ENCODE results near the gene FAT1. TPM values are rescaled to one million over a fixed set of nuclear protein-coding genes. Genes with fewer than 3 reads are reported as not detected.

FAT1 gene
- total RNA-seq, 4 donors from 2014 or later: 21.0 to 109 (median 76.4) TPM

DNA sequence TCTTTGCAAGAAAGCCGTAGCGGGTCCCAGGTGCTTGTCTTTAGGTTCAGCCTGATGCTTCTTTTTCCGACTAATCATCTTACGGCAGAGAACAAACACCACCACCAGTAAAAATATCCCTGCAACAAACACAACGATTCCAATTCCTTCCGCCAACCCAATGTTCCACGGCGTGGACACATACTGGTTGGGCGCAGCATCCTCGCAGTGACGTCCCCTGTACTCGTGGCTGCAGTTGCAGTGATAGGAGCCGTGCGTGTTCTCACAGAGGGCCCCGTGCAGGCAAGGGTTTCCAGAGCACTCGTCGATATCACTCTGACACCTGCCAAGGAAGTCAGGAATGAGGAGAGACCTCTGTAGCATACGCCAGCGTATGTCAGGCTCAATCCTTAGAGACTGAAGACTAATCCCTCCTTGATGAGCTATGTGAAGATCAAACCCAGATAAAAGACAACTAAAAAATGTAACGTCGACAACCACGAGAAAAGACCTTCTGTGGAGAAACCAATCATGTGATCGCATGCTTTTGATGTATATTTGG, 126.7 kb downstream of the FAT1 start:
- TF ChIP-seq, protein P1, sequence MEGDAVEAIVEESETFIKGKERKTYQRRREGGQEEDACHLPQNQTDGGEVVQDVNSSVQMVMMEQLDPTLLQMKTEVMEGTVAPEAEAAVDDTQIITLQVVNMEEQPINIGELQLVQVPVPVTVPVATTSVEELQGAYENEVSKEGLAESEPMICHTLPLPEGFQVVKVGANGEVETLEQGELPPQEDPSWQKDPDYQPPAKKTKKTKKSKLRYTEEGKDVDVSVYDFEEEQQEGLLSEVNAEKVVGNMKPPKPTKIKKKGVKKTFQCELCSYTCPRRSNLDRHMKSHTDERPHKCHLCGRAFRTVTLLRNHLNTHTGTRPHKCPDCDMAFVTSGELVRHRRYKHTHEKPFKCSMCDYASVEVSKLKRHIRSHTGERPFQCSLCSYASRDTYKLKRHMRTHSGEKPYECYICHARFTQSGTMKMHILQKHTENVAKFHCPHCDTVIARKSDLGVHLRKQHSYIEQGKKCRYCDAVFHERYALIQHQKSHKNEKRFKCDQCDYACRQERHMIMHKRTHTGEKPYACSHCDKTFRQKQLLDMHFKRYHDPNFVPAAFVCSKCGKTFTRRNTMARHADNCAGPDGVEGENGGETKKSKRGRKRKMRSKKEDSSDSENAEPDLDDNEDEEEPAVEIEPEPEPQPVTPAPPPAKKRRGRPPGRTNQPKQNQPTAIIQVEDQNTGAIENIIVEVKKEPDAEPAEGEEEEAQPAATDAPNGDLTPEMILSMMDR (IDR thresholded peaks at IDR 0.05): no peak
- no peak for TF ChIP-seq POLR2A (IDR thresholded peaks at IDR 0.05)
- intact Hi-C loops (cut with DNase I): no loop called here
- no peak for DNase-seq
- no peak overlapping the region for H3K27ac ChIP-seq
- no peaks in the 10 kb centered on the region for H3K9me3 ChIP-seq
- H3K4me3 ChIP-seq: no peak overlapping the region
- H3K36me3 ChIP-seq: peaks cover 0 to 89% (median 18%) of the 10 kb centered on the region in 3 donors
- 94 to 95% methylated on average over 12 to 17 of the region's 23 CpGs for WGBS, 2 donors
- H3K4me1 ChIP-seq: no peaks in the 10 kb centered on the region
- H3K27me3 ChIP-seq: no peaks in the 10 kb centered on the region

DNA sequence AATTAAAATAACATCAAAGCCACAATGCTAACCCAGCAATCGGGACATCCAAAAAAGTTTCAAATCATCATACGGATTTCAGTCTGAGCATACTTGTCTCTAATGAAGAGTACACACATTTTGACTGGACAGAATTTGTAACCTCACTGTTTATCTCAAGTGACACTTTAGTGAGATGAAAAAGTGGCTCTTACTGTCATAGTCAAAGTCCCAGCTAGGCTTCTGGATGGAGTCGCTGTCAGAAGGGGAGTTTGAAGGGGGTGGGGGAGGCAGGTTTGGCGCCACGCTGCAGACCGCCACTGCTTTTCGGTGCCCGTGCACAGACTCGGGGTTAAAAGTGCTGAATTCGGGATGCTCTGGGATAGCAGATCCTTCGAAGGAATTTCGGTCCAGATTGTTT, 127.3 kb downstream of the FAT1 start:
- no peak overlapping the region for H3K4me3 ChIP-seq
- no peaks in the 10 kb centered on the region for H3K9me3 ChIP-seq
- peaks cover 0 to 87% (median 18%) of the 10 kb centered on the region in 3 donors for H3K36me3 ChIP-seq
- 88 to 92% methylated on average over 12 of the region's 12 CpGs for WGBS, 2 donors
- no peak overlapping the region for H3K27ac ChIP-seq
- intact Hi-C loops (cut with DNase I): no loop called here
- no peak for DNase-seq
- H3K27me3 ChIP-seq: no peaks in the 10 kb centered on the region
- TF ChIP-seq, protein P1 (IDR thresholded peaks at IDR 0.05): no peak
- TF ChIP-seq POLR2A (IDR thresholded peaks at IDR 0.05): no peak
- H3K4me1 ChIP-seq: no peaks in the 10 kb centered on the region

DNA sequence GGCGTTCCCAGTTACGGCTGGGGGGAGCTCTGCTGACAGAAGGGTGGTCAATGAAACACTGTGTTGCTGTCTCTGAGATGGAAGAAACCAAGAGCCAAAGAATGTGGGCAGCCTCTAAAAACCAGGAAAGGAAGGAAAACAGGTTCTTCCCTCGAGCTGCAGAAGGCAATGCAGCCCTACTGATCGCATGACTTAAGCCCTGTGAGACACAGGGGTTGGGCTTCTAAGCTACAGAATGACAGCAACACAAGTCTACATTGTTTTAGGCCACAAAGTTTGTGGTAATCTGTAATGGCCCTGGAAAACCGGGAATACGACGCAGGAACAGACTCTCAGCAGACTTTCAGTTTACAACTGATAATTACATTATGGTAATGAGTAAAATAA, 130.1 kb downstream of the FAT1 start:
- WGBS, 2 donors: 66 to 78% methylated on average over 7 of the region's 7 CpGs
- intact Hi-C loops (cut with DNase I): no loop called here
- no peaks in the 10 kb centered on the region for H3K27me3 ChIP-seq
- no peak overlapping the region for H3K27ac ChIP-seq
- TF ChIP-seq POLR2A (IDR thresholded peaks at IDR 0.05): no peak
- TF ChIP-seq, protein P1 (IDR thresholded peaks at IDR 0.05): no peak
- no peaks in the 10 kb centered on the region for H3K9me3 ChIP-seq
- H3K36me3 ChIP-seq: peaks cover 0 to 67% (median 10%) of the 10 kb centered on the region in 3 donors
- H3K4me1 ChIP-seq: no peaks in the 10 kb centered on the region
- DNase-seq: no peak
- no peak overlapping the region for H3K4me3 ChIP-seq

DNA sequence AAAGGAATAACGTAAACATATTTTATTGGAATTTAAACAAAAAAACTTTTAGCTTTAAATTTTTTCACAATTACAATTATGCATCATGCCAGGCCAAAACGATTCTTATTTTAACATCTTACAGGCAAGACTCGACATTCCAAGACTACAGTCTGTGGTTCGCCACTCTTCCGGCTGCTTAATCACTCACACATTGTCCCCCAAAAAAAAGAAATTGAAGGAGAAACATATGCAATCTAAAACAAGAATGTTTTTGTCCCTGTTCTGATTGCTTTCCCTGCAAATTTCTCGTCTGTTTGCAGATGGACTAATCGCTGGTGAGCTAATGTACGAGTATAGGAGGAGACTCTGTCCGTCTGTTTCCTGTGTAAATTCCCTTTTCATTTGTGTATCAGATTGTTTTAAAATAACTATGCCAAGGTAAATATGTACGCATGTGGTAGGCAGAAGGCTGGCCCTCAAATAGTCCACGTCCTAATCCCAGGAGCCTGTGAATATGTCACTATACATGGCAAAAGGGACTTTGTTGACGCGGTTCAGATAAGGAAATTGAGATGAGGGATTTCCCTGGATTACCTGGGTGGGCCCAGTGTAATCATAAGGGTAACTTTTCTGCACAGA, 130.6 kb downstream of the FAT1 start:
- TF ChIP-seq, protein P1 (IDR thresholded peaks at IDR 0.05): no peak
- no peak for TF ChIP-seq POLR2A (IDR thresholded peaks at IDR 0.05)
- H3K36me3 ChIP-seq: peaks cover 0 to 67% (median 10%) of the 10 kb centered on the region in 3 donors
- intact Hi-C loops (cut with DNase I): no loop called here
- H3K27me3 ChIP-seq: no peaks in the 10 kb centered on the region
- H3K4me3 ChIP-seq: no peak overlapping the region
- H3K27ac ChIP-seq: no peak overlapping the region
- WGBS, 2 donors: 83 to 89% methylated on average over 13 of the region's 13 CpGs
- H3K9me3 ChIP-seq: no peaks in the 10 kb centered on the region
- no peak for DNase-seq
- no peaks in the 10 kb centered on the region for H3K4me1 ChIP-seq

DNA sequence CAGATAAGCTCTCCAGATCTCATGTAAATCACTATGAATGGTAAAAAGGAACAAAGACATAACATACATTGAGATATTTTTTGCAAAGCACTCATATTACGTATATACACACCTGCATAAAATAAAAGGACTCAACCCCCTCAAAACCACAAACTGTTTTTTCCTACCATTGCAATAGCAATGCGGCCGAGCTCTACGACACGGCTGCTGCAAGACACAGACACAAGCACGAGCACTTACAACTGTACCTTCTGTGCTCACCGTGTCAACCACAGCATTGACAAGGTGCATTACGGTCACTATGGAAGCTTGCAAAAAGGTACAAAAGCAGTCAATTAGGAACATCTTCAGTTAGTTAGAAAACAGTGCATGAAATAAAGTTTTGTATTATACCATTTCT, 131.2 kb downstream of the FAT1 start:
- DNase-seq: no peak
- no peaks in the 10 kb centered on the region for H3K4me1 ChIP-seq
- no peaks in the 10 kb centered on the region for H3K9me3 ChIP-seq
- H3K36me3 ChIP-seq: peaks cover 0 to 62% (median 10%) of the 10 kb centered on the region in 3 donors
- WGBS, 2 donors: 81 to 93% methylated on average over 8 of the region's 8 CpGs
- H3K27ac ChIP-seq: no peak overlapping the region
- H3K4me3 ChIP-seq: no peak overlapping the region
- TF ChIP-seq, protein P1 (IDR thresholded peaks at IDR 0.05): no peak
- TF ChIP-seq POLR2A (IDR thresholded peaks at IDR 0.05): no peak
- intact Hi-C loops (cut with DNase I): no loop called here
- H3K27me3 ChIP-seq: no peaks in the 10 kb centered on the region

All from esophagus squamous epithelium (tissue), 5 donors.